Right ventricle myocardium superior (tissue), 1 donor: Measurements from ENCODE around the gene GRIK2. TPM values are rescaled to one million over a fixed set of nuclear protein-coding genes. Genes with fewer than 3 reads are reported as not detected.

ENCODE experiments used
- ATAC-seq: fragments of 200-7000 bp; cut with Tn5 transposase; one replicate; pipeline ENCODE4 v1.9.1; 2020; ENCODE audit warnings: mild to moderate bottlenecking; ENCODE audit not compliant: poor library complexity
- DNase-seq: peaks from one replicate; pipeline ENCODE4 v3.0.0-alpha.2; 2020
- intact Hi-C: fragments of 100-400 bp; cut with DNase I; formaldehyde crosslinking; loops from one replicate; pipeline ENCODE4 v1.11.2; 2022
- total RNA-seq: library from RNA; stranded (reverse); fragmentation: NEBNext Ultra II Directional; extraction: Animal tissue kit (Norgen Biotek cat#: 25700); gene quantifications from one replicate; pipeline ENCODE4 v1.2.1, GENCODE V29; 2021
- donor health status: DM: no; HTN: yes; CAD: no; lungs with severe emphysema.

The GRIK2 gene
- total RNA-seq, 1 donor from 2014 or later, result 5.5 TPM

DNA sequence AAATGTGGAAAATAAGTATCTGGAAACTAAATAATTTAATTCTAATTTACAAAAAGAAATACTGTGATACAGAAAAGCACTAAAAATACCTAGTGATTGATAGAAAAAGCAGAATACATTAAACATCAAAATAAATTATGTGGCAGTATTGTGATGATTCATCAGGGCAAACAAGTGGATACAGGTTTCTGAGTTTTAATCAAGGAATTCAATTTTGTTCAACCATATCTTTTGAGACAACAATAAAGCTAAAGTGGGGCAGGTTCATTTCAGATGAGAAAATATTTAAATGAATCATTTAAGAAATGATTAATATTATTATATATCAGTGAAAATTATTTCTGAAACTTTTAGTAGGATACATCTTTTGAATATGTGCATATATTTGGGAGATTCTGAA lies 49.8 kb downstream of the GRIK2 start:
- ATAC-seq (no peak), DNase-seq (no peak)
- intact Hi-C loops, result no loop called here

- ATAC-seq (no peak), DNase-seq (no peak)
- intact Hi-C loops, result no loop called here
These were observed 51.2 kb downstream of the GRIK2 start for GRCh38 chr6:101444717-101445116.

GRCh38 chr6:101445527-101445926 lies 52.0 kb downstream of the GRIK2 start:
- ATAC-seq (no peak), DNase-seq (no peak)
- intact Hi-C loops, result no loop called here

GRCh38 chr6:101450901-101451300 lies 57.4 kb downstream of the GRIK2 start:
- DNase-seq (no peak), ATAC-seq (no peak)
- intact Hi-C loops, result no loop called here

- DNase-seq, result no peak
- intact Hi-C loops, result no loop called here
- ATAC-seq, result no peak
These were observed 58.5 kb downstream of the GRIK2 start for GRCh38 chr6:101451981-101452380.

DNA sequence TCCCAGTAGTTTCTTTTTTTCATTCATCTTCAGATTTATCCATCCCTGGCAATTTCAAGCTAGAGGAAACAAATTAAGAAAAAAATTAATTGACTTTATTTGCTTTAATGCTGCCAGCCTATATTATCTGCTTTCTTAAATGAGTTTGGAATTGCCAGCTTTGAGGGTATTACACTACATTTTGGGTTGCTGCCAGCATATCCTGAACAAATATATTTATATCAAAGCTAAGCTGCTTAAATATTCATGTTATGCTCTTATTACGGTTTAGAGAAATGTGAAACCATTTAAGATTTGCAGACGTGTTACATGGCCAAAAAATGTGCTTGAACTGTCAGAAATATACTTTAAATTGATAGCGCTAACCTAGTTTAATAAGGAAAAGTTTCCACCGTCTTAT lies 59.7 kb downstream of the GRIK2 start:
- intact Hi-C loops, result no loop called here
- ATAC-seq (no peak), DNase-seq (no peak)

GRCh38 chr6:101454106-101454676 lies 60.7 kb downstream of the GRIK2 start:
- intact Hi-C loops, result no loop called here
- ATAC-seq (no peak), DNase-seq (no peak)

- ATAC-seq (no peak), DNase-seq (no peak)
- intact Hi-C loops, result no loop called here
These were observed 64.8 kb downstream of the GRIK2 start for GRCh38 chr6:101458336-101458735.

DNA sequence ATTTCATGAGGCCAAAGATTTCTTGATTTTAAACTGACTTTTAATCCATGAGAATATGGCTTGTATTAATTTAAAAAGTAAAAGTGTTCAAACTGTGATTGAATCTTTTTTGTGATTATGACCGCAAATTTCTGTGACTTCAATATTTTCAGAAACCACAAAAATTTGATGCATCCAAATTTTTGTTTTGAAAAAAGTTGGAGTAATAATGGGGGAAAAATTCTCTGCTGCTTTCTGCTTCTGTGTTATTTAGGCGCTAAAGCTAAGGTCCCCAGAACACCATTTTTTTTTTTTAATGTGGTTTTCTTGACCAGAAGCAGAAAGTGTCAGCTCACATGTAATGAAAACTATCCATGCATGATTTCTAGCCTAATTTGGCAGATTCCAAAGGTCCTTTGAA lies 65.3 kb downstream of the GRIK2 start:
- intact Hi-C loops, result no loop called here
- no peak for ATAC-seq
- no peak for DNase-seq

DNA sequence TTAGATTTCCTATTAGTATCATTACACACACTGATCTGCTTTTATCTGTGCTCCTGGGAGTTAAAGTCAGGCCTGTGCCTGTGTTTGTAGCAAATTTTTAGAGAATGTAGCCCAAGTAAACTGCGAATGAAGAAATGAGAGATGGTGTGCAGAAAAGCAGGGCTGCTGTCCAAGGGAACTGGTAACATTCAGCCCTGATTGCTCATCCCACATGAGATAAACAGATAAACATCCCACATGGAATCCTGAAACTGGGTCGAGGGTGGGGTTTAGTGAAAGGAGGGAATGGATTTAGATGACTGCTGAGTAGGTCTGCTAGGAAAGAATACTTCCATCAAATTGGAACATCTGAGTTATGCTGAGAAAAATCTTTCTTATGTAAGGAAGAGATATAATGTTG lies 69.1 kb downstream of the GRIK2 start:
- DNase-seq, result no peak
- no peak for ATAC-seq
- intact Hi-C loops, result no loop called here

GRCh38 chr6:101465863-101466262 lies 72.4 kb downstream of the GRIK2 start:
- intact Hi-C loops, result no loop called here
- DNase-seq (no peak), ATAC-seq (peak; percentile 89)

DNA sequence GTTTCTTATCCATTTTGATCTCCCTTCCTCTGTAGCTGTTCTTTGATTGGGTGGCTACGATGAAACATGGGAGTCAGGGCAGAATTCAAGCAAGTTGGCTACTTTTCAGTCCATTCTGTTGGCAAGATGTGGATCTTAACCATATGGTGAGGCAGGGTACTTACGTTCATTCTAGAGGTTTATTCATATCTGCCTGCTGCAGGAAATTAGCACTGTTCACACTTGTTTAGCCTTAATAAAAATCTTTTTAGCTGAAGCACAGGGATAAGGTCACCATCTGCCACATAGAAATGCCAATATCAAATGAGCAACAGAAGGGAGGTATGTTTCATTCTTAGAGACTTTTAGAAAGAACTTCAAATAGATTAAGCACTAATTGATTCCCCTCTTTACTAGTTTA lies 83.9 kb downstream of the GRIK2 start:
- no peak for DNase-seq
- intact Hi-C loops, result no loop called here
- ATAC-seq, result no peak

DNA sequence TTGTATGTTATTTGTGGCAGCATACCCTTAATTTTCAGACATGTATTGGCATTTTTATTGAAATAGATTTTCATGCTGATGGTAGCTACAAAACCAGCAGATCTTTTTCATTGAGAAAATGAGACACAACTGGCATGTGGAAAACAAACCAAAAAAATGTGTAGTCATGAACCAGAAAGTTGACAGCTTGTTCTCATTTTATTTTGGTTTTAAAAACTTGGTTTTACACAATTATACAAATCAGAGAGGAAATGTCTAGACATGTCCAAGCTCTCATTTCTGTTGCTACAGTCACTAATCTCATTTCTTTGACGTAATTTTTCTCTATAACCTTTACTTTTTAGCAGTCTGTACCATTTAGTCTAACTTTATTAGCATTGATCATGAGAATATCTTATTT lies 85.4 kb downstream of the GRIK2 start:
- ATAC-seq (no peak), DNase-seq (no peak)
- intact Hi-C loops, result no loop called here

- DNase-seq (no peak), ATAC-seq (no peak)
- intact Hi-C loops, result no loop called here
These were observed 89.1 kb downstream of the GRIK2 start for GRCh38 chr6:101482606-101483005.

GRCh38 chr6:101484781-101485180 lies 91.3 kb downstream of the GRIK2 start:
- intact Hi-C loops, result no loop called here
- DNase-seq, result no peak
- no peak for ATAC-seq

GRCh38 chr6:101486124-101486523 lies 92.6 kb downstream of the GRIK2 start:
- no peak for ATAC-seq
- DNase-seq, result no peak
- intact Hi-C loops, result no loop called here

GRCh38 chr6:101486726-101487125 lies 93.2 kb downstream of the GRIK2 start:
- intact Hi-C loops, result no loop called here
- no peak for ATAC-seq

GRCh38 chr6:101489456-101489855 lies 95.9 kb downstream of the GRIK2 start:
- ATAC-seq (no peak), DNase-seq (no peak)
- intact Hi-C loops, result no loop called here

More at GRCh38 chr6:101486726-101487125, 93.2 kb downstream of the GRIK2 start:
- DNase-seq, result no peak

DNA sequence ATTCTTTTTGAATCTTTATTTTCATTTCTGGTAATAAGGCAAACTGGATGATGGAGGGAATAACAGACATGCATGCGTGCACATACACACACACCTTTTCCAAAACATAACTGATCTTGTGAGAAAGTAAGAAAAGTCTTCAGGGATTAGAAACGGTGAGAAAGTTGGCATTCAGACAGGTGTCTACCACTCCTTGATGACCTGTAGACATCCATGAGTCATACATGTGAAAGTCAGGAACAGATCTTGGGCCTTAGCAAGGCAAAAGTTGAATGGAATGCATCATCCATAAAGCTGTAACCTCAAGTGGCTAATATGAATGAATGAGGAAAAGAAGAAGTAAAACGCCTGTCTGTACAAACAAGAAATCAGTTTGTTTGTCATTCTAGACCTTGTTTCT lies 97.3 kb downstream of the GRIK2 start:
- intact Hi-C loops, result no loop called here
- DNase-seq (no peak), ATAC-seq (no peak)

- no peak for DNase-seq
- ATAC-seq, result no peak
- intact Hi-C loops, result no loop called here
These were observed 109.3 kb downstream of the GRIK2 start for GRCh38 chr6:101502818-101503217.

GRCh38 chr6:101509536-101509935 lies 116.0 kb downstream of the GRIK2 start:
- intact Hi-C loops, result no loop called here
- ATAC-seq, result no peak

More at GRCh38 chr6:101509536-101509935, 116.0 kb downstream of the GRIK2 start:
- DNase-seq, result no peak
